OCI-LY7 (cell line): ENCODE data around the gene RPL18. TPM values are rescaled to one million over a fixed set of nuclear protein-coding genes. Genes with fewer than 3 reads are reported as not detected.

ENCODE experiments used
- BruUV-seq: library from RNA; stranded (reverse); fragments of 400-500 nt; replicated peaks from 2 replicates; lab custom pipeline; 2021; lab: Mats Ljungman, UMichigan
- CTCF ChIA-PET: fragments of 300-600 bp; sonication (Branson Sonifier 250); formaldehyde crosslinking; loops from one replicate; lab custom pipeline; 2022; ENCODE audit warnings: antibody characterized with exemption; ENCODE audit not compliant: unreplicated experiment; lab: Charles Lee
- POLR2A ChIA-PET: fragments of 300-600 bp; sonication (Branson Sonifier 250); formaldehyde crosslinking; loops from one replicate; lab custom pipeline; 2022; ENCODE audit warnings: antibody characterized with exemption; lab: Charles Lee
- DNase-seq: peaks from one replicate; pipeline ENCODE4 v3.0.0-alpha.2; 2015; ENCODE audit warnings: low spot score
- H2AFZ ChIP-seq: fragments of 200-600 bp; sonication (generic), shearing (Covaris generic); 2 replicates; pipeline ENCODE4 v1.6.1; 2014; ENCODE audit warnings: mild to moderate bottlenecking, antibody characterized with exemption, low read length, moderate library complexity
- H3K27ac ChIP-seq: fragments of 200-600 bp; sonication (generic); 2 replicates; pipeline ENCODE4 v1.5.1; 2014; ENCODE audit warnings: mixed run types, low read depth, mild to moderate bottlenecking, moderate library complexity, low read length, inconsistent platforms; ENCODE audit not compliant: poor library complexity, severe bottlenecking
- H3K36me3 ChIP-seq: fragments of 200-600 bp; sonication (generic); 2 replicates; pipeline ENCODE4 v1.6.1; 2014; ENCODE audit warnings: mild to moderate bottlenecking, antibody characterized with exemption, low read length, moderate library complexity, mixed read lengths; ENCODE audit not compliant: insufficient read depth
- H3K4me1 ChIP-seq: fragments of 200-600 bp; sonication (generic); 2 replicates; pipeline ENCODE4 v1.5.1; 2014; ENCODE audit warnings: mild to moderate bottlenecking, low read length; ENCODE audit not compliant: insufficient read depth, poor library complexity, severe bottlenecking
- H3K4me2 ChIP-seq: fragments of 200-600 bp; sonication (generic); 2 replicates; pipeline ENCODE4 v1.6.1; 2014; ENCODE audit warnings: mild to moderate bottlenecking, low read length
- H3K4me3 ChIP-seq: fragments of 200-600 bp; sonication (generic); 2 replicates; pipeline ENCODE4 v1.5.1; 2014; ENCODE audit warnings: mild to moderate bottlenecking, low read depth, low read length; ENCODE audit not compliant: poor library complexity, severe bottlenecking
- H3K79me2 ChIP-seq: fragments of 200-600 bp; sonication (generic); 2 replicates; pipeline ENCODE4 v1.6.1; 2016; ENCODE audit warnings: low read depth, mild to moderate bottlenecking, low read length, moderate library complexity, mixed read lengths; ENCODE audit not compliant: insufficient read depth
- H3K9me2 ChIP-seq: fragments of 200-600 bp; sonication (generic); 2 replicates; pipeline ENCODE4 v1.6.1; 2016; ENCODE audit warnings: mild to moderate bottlenecking, low read length, mixed read lengths; ENCODE audit not compliant: insufficient read depth
- H3K9me3 ChIP-seq: fragments of 200-600 bp; sonication (generic); 2 replicates; pipeline ENCODE4 v1.6.1; 2014; ENCODE audit warnings: mild to moderate bottlenecking, mixed run types, low read length, mixed read lengths
- H4K20me1 ChIP-seq: fragments of 200-600 bp; sonication (generic); 2 replicates; pipeline ENCODE4 v1.6.1; 2014; ENCODE audit warnings: mild to moderate bottlenecking, antibody characterized with exemption, low read length, moderate library complexity, mixed read lengths; ENCODE audit not compliant: insufficient read depth
- CTCF ChIP-seq: fragments of 200-600 bp; sonication (generic); conservative IDR thresholded peaks from 2 replicates; pipeline ENCODE4 v1.5.1; 2014; ENCODE audit warnings: mild to moderate bottlenecking, antibody characterized with exemption, low read length, moderate library complexity, mixed read lengths
- EZH2phosphoT487 ChIP-seq: fragments of 200-600 bp; sonication (generic); IDR thresholded peaks from 2 replicates; pipeline ENCODE4 v1.6.1; 2018; ENCODE audit warnings: low read depth, borderline replicate concordance, mild to moderate bottlenecking, mixed run types, antibody characterized with exemption, low read length, moderate library complexity, mixed read lengths
- intact Hi-C: fragments of 100-400 bp; cut with micrococcal nuclease; formaldehyde crosslinking; loops from one replicate; pipeline ENCODE4 v1.10.0; 2022; ENCODE audit not compliant: unreplicated experiment
- total RNA-seq, 2 experiments: library from RNA; depleted of rRNA in 1 of 2; stranded (reverse); fragments of >200 nt in 1 of 2; shearing (Covaris generic) in 1 of 2; gene quantifications; 2 replicates each; pipeline ENCODE4 v1.2.3, GENCODE V29; 2014 to 2022

Gene RPL18
- total RNA-seq, 2 experiments from 2014 or later: 1,333 to 5,064 TPM

DNA sequence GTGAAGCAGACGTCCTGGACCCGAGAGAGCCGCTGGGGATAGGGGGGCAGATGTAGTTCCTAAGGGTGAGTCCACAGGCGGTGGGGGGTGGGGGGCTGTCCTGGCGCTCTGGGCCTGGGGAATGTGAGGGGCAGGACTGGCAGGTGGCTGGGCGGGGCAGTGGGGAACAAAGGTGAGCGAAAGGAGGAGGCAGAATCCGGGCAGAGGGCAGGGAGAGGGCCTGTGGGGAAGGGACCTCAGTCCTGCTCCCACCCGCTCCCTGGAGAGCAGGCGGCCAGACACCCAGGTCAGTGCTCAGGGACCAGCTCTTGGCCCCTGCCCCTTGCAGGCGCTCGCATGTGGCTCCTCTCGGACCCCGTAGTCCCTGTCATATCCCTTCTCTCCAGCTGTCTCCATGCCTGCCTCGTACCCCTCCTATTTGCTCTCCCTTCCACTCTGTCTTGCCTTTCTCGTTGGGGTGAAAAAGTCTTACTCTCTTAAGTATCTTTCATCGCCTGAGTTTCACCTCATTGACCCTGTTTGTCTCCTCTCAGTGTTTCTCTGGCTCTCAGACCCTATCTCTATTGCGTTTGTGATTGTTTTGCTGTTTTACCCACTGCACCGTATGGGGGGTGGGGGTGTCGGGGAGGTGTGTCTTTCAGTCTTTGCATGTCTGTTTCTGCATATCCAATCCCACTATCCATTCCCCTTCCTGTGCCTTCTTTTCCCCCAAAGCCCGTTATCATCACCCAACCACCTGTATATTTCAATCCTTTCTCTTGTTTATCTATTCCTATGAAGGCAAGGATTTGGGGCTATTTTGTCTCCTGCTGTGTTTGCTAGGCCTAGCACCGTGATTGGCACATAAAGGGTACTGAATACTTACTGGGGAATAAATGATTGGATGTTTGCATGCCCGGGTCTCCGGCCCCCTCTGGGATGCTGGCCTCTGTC lies 6.1 kb upstream of the RPL18 start:
- no peak for DNase-seq
- peaks cover 27% of the 10 kb centered on the region for H3K4me1 ChIP-seq
- peak overlapping the region; percentile 24 for H3K27ac ChIP-seq
- ChIA-PET POLR2A (no interaction called here), CTCF (no interaction called here)
- no TSS peak for BruUV-seq
- H3K4me3 ChIP-seq: peak overlapping the region; percentile 68
- intact Hi-C loops: no loop called here
- no peaks in the 10 kb centered on the region for H3K9me2 ChIP-seq
- H2AFZ ChIP-seq: no peak overlapping the region
- peaks cover 24% of the 10 kb centered on the region; the same call in 1 of the 2 replicates for H3K36me3 ChIP-seq
- H3K9me3 ChIP-seq: no peaks in the 10 kb centered on the region
- no peak for TF ChIP-seq CTCF
- no peak for TF ChIP-seq EZH2phosphoT487
- H3K79me2 ChIP-seq: peaks cover 8% of the 10 kb centered on the region; the same call in 1 of the 2 replicates
- H3K4me2 ChIP-seq: peak overlapping the region; percentile 84
- no peaks in the 10 kb centered on the region for H4K20me1 ChIP-seq

DNA sequence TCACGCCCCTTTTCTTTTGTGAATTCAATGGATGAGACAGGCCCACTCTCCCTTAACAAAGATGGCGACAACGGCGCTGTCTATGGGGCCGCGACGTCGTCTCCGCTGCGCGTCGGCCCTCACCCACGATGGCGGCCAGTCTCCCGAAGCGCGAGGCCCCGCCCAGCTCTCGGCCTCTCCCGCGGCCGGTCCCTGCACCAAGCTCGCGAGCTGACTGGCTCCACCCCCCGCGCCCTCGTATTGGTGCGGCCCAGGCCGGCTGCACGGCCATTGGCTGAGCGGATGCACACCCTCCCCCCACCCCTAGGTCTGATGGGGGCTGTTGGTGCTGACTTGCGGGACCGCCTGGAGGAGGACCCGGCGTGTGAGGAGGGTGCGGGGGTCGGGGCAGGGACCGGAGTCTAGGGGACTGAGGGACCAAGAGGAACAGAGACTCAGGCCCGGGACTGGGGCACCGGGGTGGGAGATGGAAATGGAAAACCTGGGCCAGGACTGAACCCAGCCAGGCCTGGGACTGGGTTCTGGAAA lies 5.2 kb upstream of the RPL18 start:
- DNase-seq: peak; percentile 98
- no peaks in the 10 kb centered on the region for H3K9me2 ChIP-seq
- H3K4me3 ChIP-seq: peak overlapping the region; percentile 68
- H3K4me1 ChIP-seq: peaks cover 31% of the 10 kb centered on the region
- peak overlapping the region; percentile 84 for H3K4me2 ChIP-seq
- peak overlapping the region; percentile 39 for H3K27ac ChIP-seq
- CTCF ChIA-PET: interaction anchor here (0.6 kb wide), 2 partner anchors 10 to 229 kb away, joined by 3 read pairs; no protein-coding TSS in a partner anchor
- H2AFZ ChIP-seq: no peak overlapping the region
- TF ChIP-seq EZH2phosphoT487 (no peak), CTCF (no peak)
- no peaks in the 10 kb centered on the region for H3K9me3 ChIP-seq
- BruUV-seq: no TSS peak
- peaks cover 15% of the 10 kb centered on the region; the same call in 1 of the 2 replicates for H3K36me3 ChIP-seq
- POLR2A ChIA-PET: interaction anchor here (0.6 kb wide), 1 partner anchor 716 kb away, joined by 3 read pairs; no protein-coding TSS in a partner anchor
- peaks cover 14% of the 10 kb centered on the region; the same call in 1 of the 2 replicates for H3K79me2 ChIP-seq
- intact Hi-C loops: no loop called here
- H4K20me1 ChIP-seq: no peaks in the 10 kb centered on the region
